Measurements from ENCODE around the gene KCTD1.

GRCh38 chr18:26550998-26551694 is 2.8 kb upstream of the KCTD1 start:
- TF ChIP-seq CTCF (conservative IDR thresholded peaks at IDR 0.05; ENCODE audit: low read length) (no peak), EZH2phosphoT487 (IDR thresholded peaks at IDR 0.05; ENCODE audit: borderline replicate concordance) (no peak)
